ENCODE measurements around the gene SLC1A7. TPM values are rescaled to one million over a fixed set of nuclear protein-coding genes. Genes with fewer than 3 reads are reported as not detected.

Gene SLC1A7
- total RNA-seq, 1 donor from 2014 or later = not detected

DNA sequence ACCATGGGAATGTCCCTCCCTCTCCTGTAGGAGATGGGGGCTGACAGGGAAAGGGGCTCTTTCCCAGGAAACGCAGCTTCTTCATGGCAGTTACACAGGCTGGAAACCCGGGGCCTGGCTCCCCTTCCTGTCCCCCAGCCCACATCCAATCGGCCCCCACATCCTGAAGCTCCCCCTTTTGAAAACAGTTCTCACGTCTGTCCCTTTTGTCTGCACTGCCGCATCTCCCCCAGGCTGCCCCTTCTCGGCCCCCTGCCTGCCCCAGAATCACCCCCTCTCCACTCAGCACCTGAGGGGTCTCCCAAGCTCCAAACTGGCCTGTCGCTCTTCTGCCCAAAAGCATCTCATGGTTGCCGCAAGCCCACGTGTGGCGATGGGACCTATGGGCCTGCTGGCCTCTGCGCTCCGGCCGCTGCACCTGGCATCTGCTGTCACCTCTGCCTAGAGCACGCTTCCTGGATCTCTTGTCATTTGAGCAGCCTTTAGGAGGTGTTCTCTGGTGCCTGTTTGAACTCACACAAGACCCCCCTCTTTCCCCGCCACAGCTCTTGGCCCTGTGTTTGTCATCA is 867 bp downstream of the SLC1A7 start:
- Mint-ChIP-seq H3K4me3 (ENCODE audit: unreplicated experiment) (no peak overlapping the region), H3K27me3 (ENCODE audit: unreplicated experiment) (no peaks in the 10 kb centered on the region), H3K4me1 (ENCODE audit: unreplicated experiment) (peaks cover 29% of the 10 kb centered on the region), H3K9me3 (ENCODE audit: unreplicated experiment) (peaks cover 8% of the 10 kb centered on the region), H3K27ac (ENCODE audit: unreplicated experiment) (no peak overlapping the region), H3K36me3 (ENCODE audit: unreplicated experiment) (no peaks in the 10 kb centered on the region)
- no peak for DNase-seq (ENCODE audit: extremely low spot score, unreplicated experiment)
- TF ChIP-seq, protein P1, sequence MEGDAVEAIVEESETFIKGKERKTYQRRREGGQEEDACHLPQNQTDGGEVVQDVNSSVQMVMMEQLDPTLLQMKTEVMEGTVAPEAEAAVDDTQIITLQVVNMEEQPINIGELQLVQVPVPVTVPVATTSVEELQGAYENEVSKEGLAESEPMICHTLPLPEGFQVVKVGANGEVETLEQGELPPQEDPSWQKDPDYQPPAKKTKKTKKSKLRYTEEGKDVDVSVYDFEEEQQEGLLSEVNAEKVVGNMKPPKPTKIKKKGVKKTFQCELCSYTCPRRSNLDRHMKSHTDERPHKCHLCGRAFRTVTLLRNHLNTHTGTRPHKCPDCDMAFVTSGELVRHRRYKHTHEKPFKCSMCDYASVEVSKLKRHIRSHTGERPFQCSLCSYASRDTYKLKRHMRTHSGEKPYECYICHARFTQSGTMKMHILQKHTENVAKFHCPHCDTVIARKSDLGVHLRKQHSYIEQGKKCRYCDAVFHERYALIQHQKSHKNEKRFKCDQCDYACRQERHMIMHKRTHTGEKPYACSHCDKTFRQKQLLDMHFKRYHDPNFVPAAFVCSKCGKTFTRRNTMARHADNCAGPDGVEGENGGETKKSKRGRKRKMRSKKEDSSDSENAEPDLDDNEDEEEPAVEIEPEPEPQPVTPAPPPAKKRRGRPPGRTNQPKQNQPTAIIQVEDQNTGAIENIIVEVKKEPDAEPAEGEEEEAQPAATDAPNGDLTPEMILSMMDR (IDR thresholded peaks at IDR 0.05) = no peak

DNA sequence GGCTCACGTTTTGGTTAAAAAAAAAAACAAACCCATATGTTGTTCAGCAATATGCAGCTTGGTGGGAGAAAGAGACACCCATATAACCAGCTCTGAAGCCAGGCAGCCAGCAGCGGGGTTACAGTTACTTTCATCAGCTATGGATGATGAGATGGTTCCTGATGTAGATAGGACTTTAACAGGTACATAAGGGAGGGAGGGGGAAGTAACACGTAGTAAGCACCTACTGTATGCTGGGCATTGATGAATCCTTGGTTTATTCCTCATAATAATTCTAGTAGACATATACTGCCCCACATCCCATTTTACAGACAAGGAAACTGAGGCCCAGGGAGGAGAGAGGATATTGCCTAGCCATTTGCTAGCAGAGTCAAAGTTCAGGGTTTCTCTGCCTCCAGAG is 2.0 kb downstream of the SLC1A7 start:
- Mint-ChIP-seq H3K36me3 (ENCODE audit: unreplicated experiment) (no peaks in the 10 kb centered on the region), H3K4me3 (ENCODE audit: unreplicated experiment) (no peak overlapping the region), H3K9me3 (ENCODE audit: unreplicated experiment) (peaks cover 8% of the 10 kb centered on the region), H3K27ac (ENCODE audit: unreplicated experiment) (peak overlapping the region; percentile 16), H3K4me1 (ENCODE audit: unreplicated experiment) (peaks cover 23% of the 10 kb centered on the region), H3K27me3 (ENCODE audit: unreplicated experiment) (no peaks in the 10 kb centered on the region)
- TF ChIP-seq, protein P1 (IDR thresholded peaks at IDR 0.05) = no peak
- DNase-seq (ENCODE audit: extremely low spot score, unreplicated experiment) = no peak

DNA sequence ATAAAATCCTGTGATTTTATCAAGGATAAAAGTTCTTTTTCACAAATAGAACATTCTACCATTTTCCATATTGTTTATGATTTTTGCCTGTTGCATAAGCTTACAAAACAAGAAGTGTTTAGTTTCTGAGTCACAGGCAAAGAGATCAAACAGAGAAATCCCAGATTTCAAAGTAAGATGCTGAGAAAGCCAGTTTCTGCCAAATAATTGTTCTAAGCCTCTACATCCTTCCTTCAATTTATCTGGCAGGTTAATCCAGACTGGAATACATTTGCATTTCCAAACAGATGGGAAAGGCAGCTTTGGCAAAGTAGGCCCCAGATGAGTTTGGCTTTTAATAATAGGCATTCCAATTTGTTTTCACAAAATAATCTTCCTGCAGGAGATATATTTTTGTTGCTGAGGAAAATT is 2.5 kb downstream of the SLC1A7 start:
- Mint-ChIP-seq H3K27me3 (ENCODE audit: unreplicated experiment) (no peaks in the 10 kb centered on the region), H3K27ac (ENCODE audit: unreplicated experiment) (peak overlapping the region; percentile 16)

DNA sequence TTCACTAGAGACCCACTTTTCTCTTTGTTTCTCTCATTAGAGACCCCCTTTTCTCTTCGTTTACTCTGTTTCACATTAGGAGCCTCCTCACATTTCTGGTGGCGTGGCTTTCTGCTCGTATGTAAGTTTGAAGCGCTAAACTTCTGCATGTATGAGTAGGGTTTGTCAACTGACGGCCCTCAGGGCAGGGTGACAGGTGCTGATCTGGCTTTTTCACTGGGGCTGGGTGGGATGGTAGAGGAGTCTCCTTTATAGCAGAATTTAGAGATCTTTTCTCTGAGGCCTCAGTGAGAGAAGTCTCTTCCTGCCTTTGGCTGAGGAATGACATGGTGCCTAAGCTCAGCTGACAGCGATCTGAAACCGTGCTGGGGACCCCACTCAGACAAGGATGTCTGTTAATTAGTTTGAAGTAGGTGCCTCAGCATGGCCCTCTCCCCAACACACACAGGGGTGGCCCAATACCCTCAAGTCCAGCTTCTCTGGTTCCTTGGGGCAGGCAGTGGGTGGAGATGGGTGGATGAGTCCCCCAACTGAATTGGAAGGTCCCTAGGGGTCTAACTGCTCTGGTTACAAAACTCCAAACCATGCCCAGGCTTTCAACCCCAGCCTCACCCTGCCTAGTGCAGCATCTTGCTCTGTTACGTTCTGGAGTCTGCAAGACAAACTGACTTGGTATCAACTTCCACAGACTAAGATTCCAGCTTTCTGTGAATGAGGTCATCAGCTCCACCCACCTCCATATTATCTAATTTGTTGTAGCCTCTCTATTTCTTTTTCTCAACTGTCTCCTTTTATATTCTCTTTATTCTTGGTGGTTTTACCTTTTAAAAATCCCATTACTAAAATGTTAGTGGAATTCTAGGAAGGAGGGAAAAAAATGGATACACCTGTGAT is 3.2 kb downstream of the SLC1A7 start:
- no peaks in the 10 kb centered on the region for H3K27me3 Mint-ChIP-seq (ENCODE audit: unreplicated experiment)
- H3K36me3 Mint-ChIP-seq (ENCODE audit: unreplicated experiment) = no peaks in the 10 kb centered on the region
- TF ChIP-seq, protein P1 (IDR thresholded peaks at IDR 0.05) = no peak
- peaks cover 8% of the 10 kb centered on the region for H3K9me3 Mint-ChIP-seq (ENCODE audit: unreplicated experiment)
- peak overlapping the region; percentile 16 for H3K27ac Mint-ChIP-seq (ENCODE audit: unreplicated experiment)
- peaks cover 27% of the 10 kb centered on the region for H3K4me1 Mint-ChIP-seq (ENCODE audit: unreplicated experiment)
- DNase-seq (ENCODE audit: extremely low spot score, unreplicated experiment) = no peak
- H3K4me3 Mint-ChIP-seq (ENCODE audit: unreplicated experiment) = no peak overlapping the region

More for the DNA sequence above, 2.5 kb downstream of the SLC1A7 start:
- TF ChIP-seq, protein P1 (IDR thresholded peaks at IDR 0.05) = no peak
- DNase-seq (ENCODE audit: extremely low spot score, unreplicated experiment) = no peak
- Mint-ChIP-seq H3K4me1 (ENCODE audit: unreplicated experiment) (peaks cover 23% of the 10 kb centered on the region), H3K36me3 (ENCODE audit: unreplicated experiment) (no peaks in the 10 kb centered on the region), H3K9me3 (ENCODE audit: unreplicated experiment) (peaks cover 8% of the 10 kb centered on the region), H3K4me3 (ENCODE audit: unreplicated experiment) (no peak overlapping the region)

DNA sequence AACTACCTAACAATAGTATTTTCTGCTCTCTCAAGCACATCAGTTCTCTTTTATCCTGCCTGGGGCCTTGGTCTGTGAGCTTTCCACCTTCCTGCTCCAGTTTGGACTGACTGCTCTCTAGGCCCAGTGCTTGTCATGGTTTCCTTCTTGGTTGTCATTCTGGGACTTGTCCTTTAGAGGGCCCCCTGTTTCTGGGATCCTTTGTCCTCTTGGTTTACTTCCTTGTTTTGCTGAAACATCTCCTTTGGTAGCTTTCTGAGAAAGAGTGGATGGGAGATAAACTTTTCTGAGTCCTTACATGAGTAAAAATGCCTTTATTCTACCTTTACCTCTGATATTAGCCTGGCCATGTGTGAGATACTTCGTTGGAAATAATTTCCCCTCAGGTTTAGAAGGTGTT is 4.7 kb downstream of the SLC1A7 start:
- Mint-ChIP-seq H3K4me3 (ENCODE audit: unreplicated experiment) (no peak overlapping the region), H3K27me3 (ENCODE audit: unreplicated experiment) (no peaks in the 10 kb centered on the region), H3K4me1 (ENCODE audit: unreplicated experiment) (peaks cover 27% of the 10 kb centered on the region), H3K9me3 (ENCODE audit: unreplicated experiment) (peaks cover 8% of the 10 kb centered on the region), H3K27ac (ENCODE audit: unreplicated experiment) (no peak overlapping the region), H3K36me3 (ENCODE audit: unreplicated experiment) (no peaks in the 10 kb centered on the region)
- no peak for DNase-seq (ENCODE audit: extremely low spot score, unreplicated experiment)
- TF ChIP-seq, protein P1 (IDR thresholded peaks at IDR 0.05) = peak; percentile 12

Measured in osteocyte (in vitro differentiated cells).